ENCODE measurements around the gene LMCD1. TPM values are rescaled to one million over a fixed set of nuclear protein-coding genes. Genes with fewer than 3 reads are reported as not detected.

Gene LMCD1
- polyA plus RNA-seq, 1 of the 3 experiments (the other 2 are of a cell fraction), result 23.6 TPM

DNA sequence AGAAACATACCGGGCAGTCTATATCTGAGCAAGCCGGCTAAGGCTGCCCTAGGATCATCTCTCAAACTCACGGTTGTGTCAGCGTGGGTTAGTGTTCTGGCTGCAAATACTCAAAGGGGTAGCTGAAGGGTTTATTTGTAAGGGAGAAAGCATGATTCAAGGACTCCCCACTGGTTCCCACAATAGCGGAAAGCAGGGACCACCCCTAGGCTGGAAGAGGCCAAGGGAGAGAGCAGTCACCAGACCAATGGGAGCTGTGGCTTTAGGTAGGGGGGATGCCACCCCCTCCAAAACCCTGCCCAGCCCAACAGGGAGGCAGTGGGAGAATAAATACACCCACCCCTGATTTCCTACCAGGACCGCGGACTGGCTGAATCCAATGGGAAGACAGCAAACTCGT is 7.3 kb upstream of the LMCD1 start:
- H3K4me1 ChIP-seq (ENCODE audit: control insufficient read depth in 1 of 2, insufficient read depth in 2 of 2, low read depth in 1 of 2, low read length in 1 of 2), result peaks cover 4 to 36% of the 10 kb centered on the region in 2 experiments; a peak in 3 of 4 replicates
- DNase-seq, result no peak
- no peaks in the 10 kb centered on the region for H3K9me3 ChIP-seq
- no peaks in the 10 kb centered on the region for H3K27me3 ChIP-seq (ENCODE audit: insufficient read depth)
- POLR2A ChIA-PET, result interaction anchor here (0.7 kb wide), 1 partner anchor 36 kb away, joined by 3 read pairs; no protein-coding TSS in a partner anchor
- no peak overlapping the region for H3K27ac ChIP-seq (ENCODE audit: low read depth in 2 of 2, low read length in 1 of 2)
- no peaks in the 10 kb centered on the region for H3K36me3 ChIP-seq (replicated peaks in 1 of 2; ENCODE audit: control insufficient read depth in 1 of 2, insufficient read depth in 2 of 2, low read length in 1 of 2)
- no peak overlapping the region for H3K4me2 ChIP-seq
- peaks cover 14% of the 10 kb centered on the region for H3F3A ChIP-seq (replicated peaks; ENCODE audit: insufficient read depth)
- H4K20me1 ChIP-seq (ENCODE audit: insufficient read depth), result no peaks in the 10 kb centered on the region
- no peak overlapping the region for H2AFZ ChIP-seq (ENCODE audit: low read depth)
- H3K79me2 ChIP-seq (ENCODE audit: insufficient read depth), result no peaks in the 10 kb centered on the region
- CTCF ChIA-PET, result no interaction called here
- no peak overlapping the region for H3K4me3 ChIP-seq (ENCODE audit: low read depth in 2 of 2, low read length in 1 of 2)
- TF ChIP-seq FOSL2 (IDR thresholded peaks at IDR 0.05; ENCODE audit: borderline replicate concordance, low read depth), result no peak
- no peak for TF ChIP-seq MXI1 (IDR thresholded peaks at IDR 0.05; ENCODE audit: low read depth, low read length)
- no peak for TF ChIP-seq TEAD4 (IDR thresholded peaks at IDR 0.05; ENCODE audit: borderline replicate concordance, insufficient read depth)
- no peak for TF ChIP-seq NFIC (IDR thresholded peaks at IDR 0.05; ENCODE audit: borderline replicate concordance)
- TF ChIP-seq FOXJ3 (CRISPR knock-in tag; IDR thresholded peaks at IDR 0.05), result no peak
- no peak for TF ChIP-seq SIN3A (IDR thresholded peaks at IDR 0.05; ENCODE audit: borderline replicate concordance, low read depth, low read length)
- 93% methylated on average over 6 of the region's 8 CpGs for WGBS (ENCODE audit: low lambda C conversion rate)
- no peak overlapping the region for H3K9ac ChIP-seq
- no peaks in the 10 kb centered on the region for H3K9me2 ChIP-seq

DNA sequence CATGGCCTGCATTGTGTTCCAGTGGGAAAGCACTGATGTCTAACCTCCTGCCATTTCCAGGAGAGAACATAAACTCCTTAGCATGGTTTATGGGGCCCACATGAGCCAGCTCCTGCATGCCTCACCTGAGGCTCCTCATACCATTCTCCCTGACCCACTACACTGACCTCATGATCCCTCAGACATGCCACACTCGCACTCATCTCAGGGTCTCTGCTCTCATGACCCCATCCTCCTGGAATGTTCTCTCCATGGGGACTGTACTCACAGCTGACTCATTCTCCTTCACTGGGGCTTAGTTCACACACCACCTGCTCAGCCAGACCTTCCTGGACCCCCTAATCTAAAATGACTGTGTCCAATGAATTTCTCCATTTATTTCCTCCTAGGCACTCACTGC is 4.0 kb upstream of the LMCD1 start:
- Histone ChIP-seq H3K9ac (no peak overlapping the region), H2AFZ (ENCODE audit: low read depth) (no peak overlapping the region), H3K27me3 (ENCODE audit: insufficient read depth) (no peaks in the 10 kb centered on the region), H3K9me2 (no peaks in the 10 kb centered on the region), H3K4me2 (no peak overlapping the region), H3K36me3 (replicated peaks in 1 of 2; ENCODE audit: control insufficient read depth in 1 of 2, insufficient read depth in 2 of 2, low read length in 1 of 2) (no peaks in the 10 kb centered on the region), H3K4me1 (ENCODE audit: control insufficient read depth in 1 of 2, insufficient read depth in 2 of 2, low read depth in 1 of 2, low read length in 1 of 2) (peaks cover 4 to 37% of the 10 kb centered on the region in 2 experiments), H3K9me3 (no peaks in the 10 kb centered on the region), H3K27ac (ENCODE audit: low read depth in 2 of 2, low read length in 1 of 2) (no peak overlapping the region), H3K79me2 (ENCODE audit: insufficient read depth) (no peaks in the 10 kb centered on the region), H3F3A (replicated peaks; ENCODE audit: insufficient read depth) (peaks cover 9% of the 10 kb centered on the region), H4K20me1 (ENCODE audit: insufficient read depth) (no peaks in the 10 kb centered on the region), H3K4me3 (ENCODE audit: low read depth in 2 of 2, low read length in 1 of 2) (no peak overlapping the region)
- POLR2A ChIA-PET, result no interaction called here
- TF ChIP-seq FOSL2 (IDR thresholded peaks at IDR 0.05; ENCODE audit: borderline replicate concordance, low read depth), result peak; percentile 39; the same call in 1 of the 2 replicates
- TF ChIP-seq, protein P1, sequence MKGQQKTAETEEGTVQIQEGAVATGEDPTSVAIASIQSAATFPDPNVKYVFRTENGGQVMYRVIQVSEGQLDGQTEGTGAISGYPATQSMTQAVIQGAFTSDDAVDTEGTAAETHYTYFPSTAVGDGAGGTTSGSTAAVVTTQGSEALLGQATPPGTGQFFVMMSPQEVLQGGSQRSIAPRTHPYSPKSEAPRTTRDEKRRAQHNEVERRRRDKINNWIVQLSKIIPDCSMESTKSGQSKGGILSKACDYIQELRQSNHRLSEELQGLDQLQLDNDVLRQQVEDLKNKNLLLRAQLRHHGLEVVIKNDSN (IDR thresholded peaks at IDR 0.05; ENCODE audit: borderline replicate concordance, low read depth), result no peak
- 31% methylated on average over 1 of the region's 1 CpG for WGBS (ENCODE audit: low lambda C conversion rate)
- no peak for DNase-seq
- CTCF ChIA-PET, result interaction anchor here (0.7 to 1.6 kb wide), 3 partner anchors 55 to 125 kb away, joined by 3 to 8 read pairs (median 3); no protein-coding TSS in a partner anchor

DNA sequence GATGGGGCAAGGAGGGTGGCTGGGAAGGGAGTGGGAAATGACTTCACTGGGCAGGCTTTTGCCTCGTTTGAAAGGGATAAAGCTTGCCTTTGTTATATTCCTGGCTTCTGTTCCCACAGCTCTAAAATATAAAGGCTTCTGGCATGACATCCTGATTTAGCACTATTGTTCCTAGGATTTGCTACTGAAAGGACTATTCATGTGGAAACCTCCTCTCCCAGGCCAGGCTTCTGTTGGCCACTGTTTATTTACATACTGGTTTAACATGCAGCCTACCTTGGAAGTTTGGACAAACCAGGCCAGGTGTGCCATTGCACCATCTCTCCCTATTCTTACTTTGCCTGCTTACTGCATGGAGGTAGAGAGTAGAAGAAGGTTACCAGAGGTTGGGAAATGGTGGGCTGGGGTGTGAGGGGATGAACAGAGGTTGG is 2.4 kb upstream of the LMCD1 start:
- no peaks in the 10 kb centered on the region for H3K36me3 ChIP-seq (replicated peaks in 1 of 2; ENCODE audit: control insufficient read depth in 1 of 2, insufficient read depth in 2 of 2, low read length in 1 of 2)
- H3K9me3 ChIP-seq, result no peaks in the 10 kb centered on the region
- CTCF ChIA-PET, result interaction anchor here (0.8 to 2.0 kb wide), 6 partner anchors 7 to 270 kb away, joined by 3 to 7 read pairs (median 4); partner anchors contain the start of gene OXTR
- TF ChIP-seq RFX5 (IDR thresholded peaks at IDR 0.05; ENCODE audit: low read length) (no peak), ELF1 (IDR thresholded peaks at IDR 0.05) (no peak), MXI1 (IDR thresholded peaks at IDR 0.05; ENCODE audit: low read depth, low read length) (no peak), POLR2AphosphoS5 (IDR thresholded peaks at IDR 0.05; ENCODE audit: low read depth, low read length) (no peak), TCF12 (IDR thresholded peaks at IDR 0.05) (no peak), NRF1 (IDR thresholded peaks at IDR 0.05; ENCODE audit: low read depth, low read length) (no peak)
- H3K4me3 ChIP-seq (ENCODE audit: low read depth in 2 of 2, low read length in 1 of 2), result no peak overlapping the region
- H3K4me1 ChIP-seq (ENCODE audit: control insufficient read depth in 1 of 2, insufficient read depth in 2 of 2, low read depth in 1 of 2, low read length in 1 of 2), result peaks cover 11 to 33% of the 10 kb centered on the region in 2 experiments
- DNase-seq, result no peak
- no peaks in the 10 kb centered on the region for H3K9me2 ChIP-seq
- H3K9ac ChIP-seq, result no peak overlapping the region
- 39% methylated on average over 1 of the region's 1 CpG for WGBS (ENCODE audit: low lambda C conversion rate)
- no peak overlapping the region for H3K4me2 ChIP-seq
- no peaks in the 10 kb centered on the region for H4K20me1 ChIP-seq (ENCODE audit: insufficient read depth)
- POLR2A ChIA-PET, result no interaction called here
- no peaks in the 10 kb centered on the region for H3K79me2 ChIP-seq (ENCODE audit: insufficient read depth)
- no peak overlapping the region for H2AFZ ChIP-seq (ENCODE audit: low read depth)
- H3K27ac ChIP-seq (ENCODE audit: low read depth in 2 of 2, low read length in 1 of 2), result peak overlapping the region; percentile 2 to 98; a peak in 2 of 4 replicates
- peaks cover 7% of the 10 kb centered on the region for H3F3A ChIP-seq (replicated peaks; ENCODE audit: insufficient read depth)
- H3K27me3 ChIP-seq (ENCODE audit: insufficient read depth), result no peaks in the 10 kb centered on the region
